ENCODE results near the gene LRIG2.
"Not testable (repeated sequence)": the region's sequence is repeated elsewhere in the genome, so short reads cannot be mapped to it uniquely, and the experiment has no call there.

The LRIG2 gene, protein sequence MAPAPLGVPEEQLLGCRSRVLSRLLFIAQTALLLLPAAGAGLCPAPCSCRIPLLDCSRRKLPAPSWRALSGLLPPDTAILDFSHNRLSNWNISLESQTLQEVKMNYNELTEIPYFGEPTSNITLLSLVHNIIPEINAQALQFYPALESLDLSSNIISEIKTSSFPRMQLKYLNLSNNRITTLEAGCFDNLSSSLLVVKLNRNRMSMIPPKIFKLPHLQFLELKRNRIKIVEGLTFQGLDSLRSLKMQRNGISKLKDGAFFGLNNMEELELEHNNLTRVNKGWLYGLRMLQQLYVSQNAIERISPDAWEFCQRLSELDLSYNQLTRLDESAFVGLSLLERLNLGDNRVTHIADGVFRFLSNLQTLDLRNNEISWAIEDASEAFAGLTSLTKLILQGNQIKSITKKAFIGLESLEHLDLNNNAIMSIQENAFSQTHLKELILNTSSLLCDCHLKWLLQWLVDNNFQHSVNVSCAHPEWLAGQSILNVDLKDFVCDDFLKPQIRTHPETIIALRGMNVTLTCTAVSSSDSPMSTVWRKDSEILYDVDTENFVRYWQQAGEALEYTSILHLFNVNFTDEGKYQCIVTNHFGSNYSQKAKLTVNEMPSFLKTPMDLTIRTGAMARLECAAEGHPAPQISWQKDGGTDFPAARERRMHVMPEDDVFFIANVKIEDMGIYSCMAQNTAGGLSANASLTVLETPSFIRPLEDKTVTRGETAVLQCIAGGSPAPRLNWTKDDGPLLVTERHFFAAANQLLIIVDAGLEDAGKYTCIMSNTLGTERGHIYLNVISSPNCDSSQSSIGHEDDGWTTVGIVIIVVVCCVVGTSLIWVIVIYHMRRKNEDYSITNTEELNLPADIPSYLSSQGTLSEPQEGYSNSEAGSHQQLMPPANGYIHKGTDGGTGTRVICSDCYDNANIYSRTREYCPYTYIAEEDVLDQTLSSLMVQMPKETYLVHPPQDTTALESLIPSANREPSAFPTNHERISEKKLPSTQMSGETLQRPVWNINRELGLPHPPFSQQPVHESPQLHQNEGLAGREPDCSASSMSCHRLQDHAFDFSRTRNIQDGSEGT

GRCh38 chr1:113072757-113073478, at the start of gene LRIG2:
Gene LRIG2 (plus strand): TSS chr1:113073198. CDS start chr1:113073407, 209 bp downstream.
- peak within 1 kb of the TSS; percentile 63 for H3K27ac ChIP-seq (ENCODE audit: low read length)
- H3K4me3 ChIP-seq (ENCODE audit: low read length): peak within 1 kb of the TSS; percentile 100
- no peaks in the 10 kb centered on the region for H3K27me3 ChIP-seq (ENCODE audit: low read depth, low read length)
- peak within 1 kb of the TSS; percentile 84 for H3K4me2 ChIP-seq (ENCODE audit: low read length)
- peaks cover 3% of the 10 kb centered on the region for H3K36me3 ChIP-seq (replicated peaks; ENCODE audit: low read depth, low read length)
- H2AFZ ChIP-seq (ENCODE audit: low read depth, low read length): peak within 1 kb of the TSS; percentile 69
- TF ChIP-seq, protein P1, sequence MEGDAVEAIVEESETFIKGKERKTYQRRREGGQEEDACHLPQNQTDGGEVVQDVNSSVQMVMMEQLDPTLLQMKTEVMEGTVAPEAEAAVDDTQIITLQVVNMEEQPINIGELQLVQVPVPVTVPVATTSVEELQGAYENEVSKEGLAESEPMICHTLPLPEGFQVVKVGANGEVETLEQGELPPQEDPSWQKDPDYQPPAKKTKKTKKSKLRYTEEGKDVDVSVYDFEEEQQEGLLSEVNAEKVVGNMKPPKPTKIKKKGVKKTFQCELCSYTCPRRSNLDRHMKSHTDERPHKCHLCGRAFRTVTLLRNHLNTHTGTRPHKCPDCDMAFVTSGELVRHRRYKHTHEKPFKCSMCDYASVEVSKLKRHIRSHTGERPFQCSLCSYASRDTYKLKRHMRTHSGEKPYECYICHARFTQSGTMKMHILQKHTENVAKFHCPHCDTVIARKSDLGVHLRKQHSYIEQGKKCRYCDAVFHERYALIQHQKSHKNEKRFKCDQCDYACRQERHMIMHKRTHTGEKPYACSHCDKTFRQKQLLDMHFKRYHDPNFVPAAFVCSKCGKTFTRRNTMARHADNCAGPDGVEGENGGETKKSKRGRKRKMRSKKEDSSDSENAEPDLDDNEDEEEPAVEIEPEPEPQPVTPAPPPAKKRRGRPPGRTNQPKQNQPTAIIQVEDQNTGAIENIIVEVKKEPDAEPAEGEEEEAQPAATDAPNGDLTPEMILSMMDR (IDR thresholded peaks at IDR 0.05; ENCODE audit: low read depth, low read length): peak; percentile 86
- TF ChIP-seq EZH2phosphoT487 (IDR thresholded peaks at IDR 0.05; ENCODE audit: low read depth): no peak
- H3K9ac ChIP-seq (ENCODE audit: low read length): peak within 1 kb of the TSS; percentile 86
- no peaks in the 10 kb centered on the region for H3K9me3 ChIP-seq (ENCODE audit: insufficient read depth, low read length)
- peaks cover 11% of the 10 kb centered on the region for H3K4me1 ChIP-seq (ENCODE audit: low read length)
- peaks cover 13% of the 10 kb centered on the region; the same call in 1 of the 2 replicates for H4K20me1 ChIP-seq (ENCODE audit: insufficient read depth, low read length)
- H3K79me2 ChIP-seq (ENCODE audit: low read length): peaks cover 42% of the 10 kb centered on the region

GRCh38 chr1:113023316-113023715, 49.7 kb upstream of the LRIG2 start:
- H3K79me2 ChIP-seq (ENCODE audit: low read length); H3K9ac ChIP-seq (ENCODE audit: low read length); H3K4me1 ChIP-seq (ENCODE audit: low read length); H3K4me3 ChIP-seq (ENCODE audit: low read length); H3K36me3 ChIP-seq (replicated peaks; ENCODE audit: low read depth, low read length); H2AFZ ChIP-seq (ENCODE audit: low read depth, low read length); H3K27me3 ChIP-seq (ENCODE audit: low read depth, low read length); H3K27ac ChIP-seq (ENCODE audit: low read length); H4K20me1 ChIP-seq (ENCODE audit: insufficient read depth, low read length); H3K9me3 ChIP-seq (ENCODE audit: insufficient read depth, low read length); H3K4me2 ChIP-seq (ENCODE audit: low read length): not testable (repeated sequence)

DNA sequence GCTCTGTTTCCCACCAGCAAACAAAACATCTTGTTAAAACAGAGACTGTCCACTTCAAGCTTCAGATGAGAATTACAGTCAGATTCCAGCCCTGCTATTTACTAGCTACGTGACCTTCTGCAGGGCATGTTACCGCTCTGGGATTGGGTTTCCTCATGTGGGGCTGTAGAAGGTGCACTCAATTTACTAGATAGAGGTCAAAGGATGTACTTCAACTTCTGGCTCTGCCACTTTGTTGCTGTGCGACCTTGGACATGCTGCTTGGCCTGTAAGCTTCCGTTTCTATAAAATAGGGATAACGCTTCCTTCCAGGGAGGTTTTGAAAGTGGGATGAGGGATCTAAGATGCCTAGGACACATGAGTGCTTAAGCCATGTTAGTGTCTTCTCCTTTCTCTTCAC, 46.0 kb upstream of the LRIG2 start:
- no peak overlapping the region for H3K4me3 ChIP-seq (ENCODE audit: low read length)
- H4K20me1 ChIP-seq (ENCODE audit: insufficient read depth, low read length): no peaks in the 10 kb centered on the region
- H3K36me3 ChIP-seq (replicated peaks; ENCODE audit: low read depth, low read length): no peaks in the 10 kb centered on the region
- H3K79me2 ChIP-seq (ENCODE audit: low read length): no peaks in the 10 kb centered on the region
- no peak overlapping the region for H3K27ac ChIP-seq (ENCODE audit: low read length)
- peaks cover 39% of the 10 kb centered on the region for H3K4me1 ChIP-seq (ENCODE audit: low read length)
- no peak overlapping the region for H3K9ac ChIP-seq (ENCODE audit: low read length)
- TF ChIP-seq EZH2phosphoT487 (IDR thresholded peaks at IDR 0.05; ENCODE audit: low read depth): no peak
- H3K4me2 ChIP-seq (ENCODE audit: low read length): no peak overlapping the region
- H2AFZ ChIP-seq (ENCODE audit: low read depth, low read length): no peak overlapping the region
- no peaks in the 10 kb centered on the region for H3K27me3 ChIP-seq (ENCODE audit: low read depth, low read length)
- H3K9me3 ChIP-seq (ENCODE audit: insufficient read depth, low read length): no peaks in the 10 kb centered on the region

- H2AFZ ChIP-seq (ENCODE audit: low read depth, low read length): no peak overlapping the region
- no peak overlapping the region for H3K9ac ChIP-seq (ENCODE audit: low read length)
- no peak for TF ChIP-seq EZH2phosphoT487 (IDR thresholded peaks at IDR 0.05; ENCODE audit: low read depth)
- TF ChIP-seq, protein P1 (IDR thresholded peaks at IDR 0.05; ENCODE audit: low read depth, low read length): no peak
- H3K4me3 ChIP-seq (ENCODE audit: low read length): no peak overlapping the region
- H3K4me2 ChIP-seq (ENCODE audit: low read length): no peak overlapping the region
- H3K27ac ChIP-seq (ENCODE audit: low read length): no peak overlapping the region
- H3K4me1 ChIP-seq (ENCODE audit: low read length): peaks cover 43% of the 10 kb centered on the region
- H3K9me3 ChIP-seq (ENCODE audit: insufficient read depth, low read length): no peaks in the 10 kb centered on the region
- no peaks in the 10 kb centered on the region for H3K79me2 ChIP-seq (ENCODE audit: low read length)
- H3K27me3 ChIP-seq (ENCODE audit: low read depth, low read length): no peaks in the 10 kb centered on the region
- H4K20me1 ChIP-seq (ENCODE audit: insufficient read depth, low read length): no peaks in the 10 kb centered on the region
- H3K36me3 ChIP-seq (replicated peaks; ENCODE audit: low read depth, low read length): no peaks in the 10 kb centered on the region
Observed at GRCh38 chr1:113027449-113027848, 45.5 kb upstream of the LRIG2 start.
